Sigmoid colon (tissue), 4 donors: Measurements from ENCODE around the gene IGSF5.

Source experiments
- CTCF ChIP-seq, 4 experiments: fragments of 450-650 bp in 3 of 4; fragments of 200-600 bp in 1 of 4; IDR thresholded peaks; one replicate each; pipeline ENCODE4 v1.5.1; 2016 to 2019; ENCODE audit warnings: antibody characterized with exemption in 4 of 4, mild to moderate bottlenecking in 3 of 4, moderate library complexity in 2 of 4
- EP300 ChIP-seq, 4 donors: sonication (generic); formaldehyde crosslinking; IDR thresholded peaks; one replicate each; pipeline ENCODE4 v1.6.1; 2017; ENCODE audit warnings: antibody characterized with exemption in 4 of 4
- POLR2A ChIP-seq, 2 donors: fragments of 450-650 bp; IDR thresholded peaks; one replicate each; pipeline ENCODE4 v1.6.1; 2016; ENCODE audit warnings: antibody characterized with exemption in 2 of 2, mild to moderate bottlenecking in 2 of 2, moderate library complexity in 2 of 2
- POLR2AphosphoS5 ChIP-seq, 4 donors: sonication (generic); formaldehyde crosslinking; IDR thresholded peaks; one replicate each; pipeline ENCODE4 v1.6.1; 2017; ENCODE audit warnings: antibody characterized with exemption in 4 of 4

DNA sequence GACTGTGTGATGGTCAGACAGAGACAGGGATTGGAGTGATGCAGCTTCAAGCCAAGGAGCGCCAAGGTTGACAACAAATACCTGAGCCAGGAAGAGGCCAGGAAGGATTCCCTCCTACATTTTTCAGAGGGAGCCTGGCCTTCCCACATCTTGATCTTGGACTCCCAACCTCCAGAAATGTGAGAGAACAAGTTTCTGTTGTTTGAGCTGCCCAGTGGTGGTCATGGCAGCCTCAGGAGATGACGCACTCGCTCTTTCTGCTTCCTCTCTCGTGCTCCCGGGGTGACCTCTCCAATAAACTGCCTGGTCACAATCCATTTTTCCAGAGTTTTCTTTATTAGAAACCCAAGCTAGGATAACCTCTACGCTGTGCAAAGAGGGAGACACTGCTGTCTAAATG, 16.6 kb upstream of the IGSF5 start:
- TF ChIP-seq CTCF (IDR thresholded peaks at IDR 0.05) (no peak), POLR2A (IDR thresholded peaks at IDR 0.05) (no peak), POLR2AphosphoS5 (IDR thresholded peaks at IDR 0.05) (no peak), EP300 (IDR thresholded peaks at IDR 0.05) (no peak)
